ENCODE results near the gene TRPM7.

TRPM7 gene

DNA sequence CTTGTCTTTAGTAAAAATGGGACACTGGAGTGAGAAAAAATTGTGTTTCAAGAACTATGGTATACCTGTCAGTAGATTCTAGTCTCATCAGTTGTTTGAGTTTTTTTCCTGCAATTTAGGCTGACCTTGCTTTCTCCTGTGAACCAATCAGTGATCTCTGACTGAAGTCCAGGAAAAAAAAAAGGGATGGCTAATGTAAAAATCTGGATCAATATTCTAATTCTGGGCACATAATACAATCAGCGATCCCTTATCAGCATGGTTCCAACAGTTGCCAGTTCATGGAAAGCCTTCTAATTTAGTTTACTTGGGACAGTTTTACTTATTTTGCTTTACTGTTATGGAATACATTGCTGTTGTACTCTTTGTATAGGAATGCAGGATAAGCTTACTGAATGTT, 17.0 kb downstream of the TRPM7 start:
- H3K4me1 ChIP-seq (ENCODE audit: control insufficient read depth in 2 of 2, insufficient read depth in 2 of 2, low read length in 2 of 2): no peaks in the 10 kb centered on the region
- no peak overlapping the region for H3K4me3 ChIP-seq (ENCODE audit: low read length in 2 of 2)
- no peaks in the 10 kb centered on the region for H3K9me3 ChIP-seq (ENCODE audit: control insufficient read depth in 2 of 2, low read length in 2 of 2)
- no peak overlapping the region for H3K27ac ChIP-seq (ENCODE audit: low read depth in 2 of 2, low read length in 2 of 2)
- H3K36me3 ChIP-seq (ENCODE audit: control insufficient read depth in 2 of 2, insufficient read depth in 2 of 2, low read length in 2 of 2): peaks cover 0 to 11% of the 10 kb centered on the region in 2 donors
- no peaks in the 10 kb centered on the region for H3K27me3 ChIP-seq (ENCODE audit: control insufficient read depth in 2 of 2, insufficient read depth in 2 of 2, low read length in 2 of 2)
- H3K9ac ChIP-seq (ENCODE audit: low read depth in 1 of 2, low read length in 2 of 2): no peak overlapping the region

DNA sequence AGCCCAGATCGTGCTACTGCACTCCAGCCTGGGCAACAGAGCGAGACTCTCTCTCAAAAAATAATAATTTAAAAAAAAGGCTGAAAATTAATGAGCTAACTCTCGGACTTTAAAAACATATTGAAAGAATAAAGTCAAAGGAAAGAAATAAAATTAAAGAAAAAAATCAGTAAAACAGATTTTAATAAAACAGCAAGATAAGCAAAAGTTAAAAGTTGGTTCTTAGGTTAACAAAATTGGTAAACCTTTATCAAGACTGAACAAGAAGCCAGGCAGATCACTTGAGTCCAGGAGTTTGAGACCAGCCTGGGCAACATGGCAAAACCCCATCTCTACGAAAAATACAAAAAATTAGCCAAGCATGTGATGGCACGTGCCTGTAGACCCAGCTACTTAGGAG, 20.7 kb downstream of the TRPM7 start:
- Histone ChIP-seq H3K27me3 (ENCODE audit: control insufficient read depth in 2 of 2, insufficient read depth in 2 of 2, low read length in 2 of 2) (no peaks in the 10 kb centered on the region), H3K9me3 (ENCODE audit: control insufficient read depth in 2 of 2, low read length in 2 of 2) (no peaks in the 10 kb centered on the region), H3K4me1 (ENCODE audit: control insufficient read depth in 2 of 2, insufficient read depth in 2 of 2, low read length in 2 of 2) (no peaks in the 10 kb centered on the region), H3K9ac (ENCODE audit: low read depth in 1 of 2, low read length in 2 of 2) (no peak overlapping the region), H3K4me3 (ENCODE audit: low read length in 2 of 2) (no peak overlapping the region), H3K27ac (ENCODE audit: low read depth in 2 of 2, low read length in 2 of 2) (no peak overlapping the region), H3K36me3 (ENCODE audit: control insufficient read depth in 2 of 2, insufficient read depth in 2 of 2, low read length in 2 of 2) (peaks cover 7 to 9% of the 10 kb centered on the region in 2 donors)

DNA sequence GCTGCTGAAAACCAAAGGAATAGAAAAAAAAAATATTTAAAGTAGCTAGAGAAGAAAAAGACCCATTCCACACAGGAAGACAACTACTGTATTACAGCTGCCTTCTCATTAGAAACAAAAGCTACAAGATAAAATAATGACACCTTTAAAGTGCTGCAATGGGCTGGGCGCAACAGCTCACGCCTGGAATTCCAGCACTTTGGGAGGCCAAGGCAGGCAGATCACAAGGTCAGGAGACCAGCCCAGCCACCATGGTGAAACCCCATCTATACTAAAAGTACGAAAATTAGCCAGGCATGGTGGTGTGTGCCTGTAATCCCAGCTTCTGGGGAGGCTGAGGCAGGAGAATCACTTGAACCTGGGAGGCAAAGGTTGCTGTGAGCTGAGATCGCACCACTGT, 31.0 kb downstream of the TRPM7 start:
- Histone ChIP-seq H3K36me3 (ENCODE audit: control insufficient read depth in 2 of 2, insufficient read depth in 2 of 2, low read length in 2 of 2) (peaks cover 30 to 45% of the 10 kb centered on the region in 2 donors), H3K27ac (ENCODE audit: low read depth in 2 of 2, low read length in 2 of 2) (no peak overlapping the region), H3K9me3 (ENCODE audit: control insufficient read depth in 2 of 2, low read length in 2 of 2) (no peaks in the 10 kb centered on the region), H3K4me3 (ENCODE audit: low read length in 2 of 2) (no peak overlapping the region), H3K4me1 (ENCODE audit: control insufficient read depth in 2 of 2, insufficient read depth in 2 of 2, low read length in 2 of 2) (no peaks in the 10 kb centered on the region), H3K27me3 (ENCODE audit: control insufficient read depth in 2 of 2, insufficient read depth in 2 of 2, low read length in 2 of 2) (no peaks in the 10 kb centered on the region), H3K9ac (ENCODE audit: low read depth in 1 of 2, low read length in 2 of 2) (no peak overlapping the region)

DNA sequence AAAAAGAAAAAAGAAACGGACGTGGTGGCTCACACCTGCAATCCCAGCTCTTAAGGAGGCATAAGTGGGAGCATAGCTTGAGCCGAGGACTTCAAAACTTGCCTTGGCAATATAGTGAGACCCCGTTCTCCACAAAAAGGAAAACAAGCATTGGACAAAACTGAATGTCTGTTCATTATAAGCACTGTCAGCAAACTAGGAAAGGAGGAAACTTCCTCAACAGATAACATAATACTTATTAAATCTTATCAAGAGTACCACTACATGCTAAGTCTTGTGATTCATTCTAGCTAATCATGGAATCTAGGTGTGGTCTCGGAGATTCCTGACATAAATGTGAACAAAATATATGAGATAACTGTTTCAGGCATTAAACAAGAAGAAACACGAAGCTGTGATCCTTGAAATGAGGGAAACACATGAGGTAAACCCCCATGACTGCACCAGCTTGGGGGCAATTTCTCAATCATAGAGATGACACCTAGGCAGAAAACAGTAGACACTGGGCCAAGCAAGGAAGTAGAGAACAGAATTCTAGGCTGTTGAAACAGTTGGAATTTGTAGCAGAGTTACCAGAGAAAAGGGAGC, 33.3 kb downstream of the TRPM7 start:
- no peaks in the 10 kb centered on the region for H3K4me1 ChIP-seq (ENCODE audit: control insufficient read depth in 2 of 2, insufficient read depth in 2 of 2, low read length in 2 of 2)
- H3K9me3 ChIP-seq (ENCODE audit: control insufficient read depth in 2 of 2, low read length in 2 of 2): no peaks in the 10 kb centered on the region
- H3K27me3 ChIP-seq (ENCODE audit: control insufficient read depth in 2 of 2, insufficient read depth in 2 of 2, low read length in 2 of 2): no peaks in the 10 kb centered on the region
- H3K4me3 ChIP-seq (ENCODE audit: low read length in 2 of 2): no peak overlapping the region
- no peak overlapping the region for H3K27ac ChIP-seq (ENCODE audit: low read depth in 2 of 2, low read length in 2 of 2)
- no peak overlapping the region for H3K9ac ChIP-seq (ENCODE audit: low read depth in 1 of 2, low read length in 2 of 2)
- H3K36me3 ChIP-seq (ENCODE audit: control insufficient read depth in 2 of 2, insufficient read depth in 2 of 2, low read length in 2 of 2): peaks cover 43 to 56% of the 10 kb centered on the region in 2 donors

DNA sequence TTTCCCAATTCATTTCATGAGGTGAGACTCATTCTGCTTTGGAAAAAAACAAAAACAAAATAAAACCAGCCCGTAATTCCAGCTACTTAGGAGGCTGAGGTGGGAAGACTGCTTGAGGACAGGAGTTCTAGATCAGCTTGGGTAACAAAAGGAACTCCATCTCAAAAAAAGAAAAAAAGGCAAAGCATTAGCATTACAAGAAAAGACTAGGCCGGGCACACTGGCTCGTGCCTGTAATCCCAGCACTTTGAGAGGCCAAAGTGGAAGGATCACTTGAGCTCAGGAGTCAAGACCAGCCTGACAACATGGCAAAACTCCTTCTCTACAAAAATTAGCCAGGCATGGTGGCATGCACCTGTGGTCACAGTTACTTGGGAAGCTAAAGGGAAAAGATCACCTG, 33.9 kb downstream of the TRPM7 start:
- H3K36me3 ChIP-seq (ENCODE audit: control insufficient read depth in 2 of 2, insufficient read depth in 2 of 2, low read length in 2 of 2): peaks cover 47 to 58% of the 10 kb centered on the region in 2 donors
- H3K4me1 ChIP-seq (ENCODE audit: control insufficient read depth in 2 of 2, insufficient read depth in 2 of 2, low read length in 2 of 2): no peaks in the 10 kb centered on the region
- H3K27me3 ChIP-seq (ENCODE audit: control insufficient read depth in 2 of 2, insufficient read depth in 2 of 2, low read length in 2 of 2): no peaks in the 10 kb centered on the region
- H3K4me3 ChIP-seq (ENCODE audit: low read length in 2 of 2): no peak overlapping the region
- no peak overlapping the region for H3K9ac ChIP-seq (ENCODE audit: low read depth in 1 of 2, low read length in 2 of 2)
- no peaks in the 10 kb centered on the region for H3K9me3 ChIP-seq (ENCODE audit: control insufficient read depth in 2 of 2, low read length in 2 of 2)
- no peak overlapping the region for H3K27ac ChIP-seq (ENCODE audit: low read depth in 2 of 2, low read length in 2 of 2)

DNA sequence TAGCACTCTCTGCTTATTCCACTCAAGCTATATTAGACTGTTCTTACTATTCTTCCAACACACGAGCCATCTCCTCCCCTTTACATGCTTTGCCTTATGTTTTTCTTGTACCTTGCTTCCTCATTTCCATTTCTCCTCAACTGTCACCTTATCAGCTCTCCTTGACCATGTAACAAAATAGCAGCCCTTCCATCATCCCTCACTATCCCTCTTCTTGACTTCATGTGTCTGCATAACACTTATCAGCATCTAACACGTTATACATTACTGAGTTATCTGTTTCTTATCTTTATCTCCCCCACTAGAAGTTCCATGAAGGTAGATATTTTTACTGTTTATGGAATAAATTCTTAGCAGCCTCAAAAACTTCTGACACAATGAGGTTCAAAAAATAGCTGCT, 45.3 kb downstream of the TRPM7 start:
- Histone ChIP-seq H3K9me3 (ENCODE audit: control insufficient read depth in 2 of 2, low read length in 2 of 2) (no peaks in the 10 kb centered on the region), H3K4me1 (ENCODE audit: control insufficient read depth in 2 of 2, insufficient read depth in 2 of 2, low read length in 2 of 2) (no peaks in the 10 kb centered on the region), H3K27ac (ENCODE audit: low read depth in 2 of 2, low read length in 2 of 2) (no peak overlapping the region), H3K36me3 (ENCODE audit: control insufficient read depth in 2 of 2, insufficient read depth in 2 of 2, low read length in 2 of 2) (peaks cover 32 to 38% of the 10 kb centered on the region in 2 donors), H3K27me3 (ENCODE audit: control insufficient read depth in 2 of 2, insufficient read depth in 2 of 2, low read length in 2 of 2) (no peaks in the 10 kb centered on the region), H3K4me3 (ENCODE audit: low read length in 2 of 2) (no peak overlapping the region), H3K9ac (ENCODE audit: low read depth in 1 of 2, low read length in 2 of 2) (no peak overlapping the region)

DNA sequence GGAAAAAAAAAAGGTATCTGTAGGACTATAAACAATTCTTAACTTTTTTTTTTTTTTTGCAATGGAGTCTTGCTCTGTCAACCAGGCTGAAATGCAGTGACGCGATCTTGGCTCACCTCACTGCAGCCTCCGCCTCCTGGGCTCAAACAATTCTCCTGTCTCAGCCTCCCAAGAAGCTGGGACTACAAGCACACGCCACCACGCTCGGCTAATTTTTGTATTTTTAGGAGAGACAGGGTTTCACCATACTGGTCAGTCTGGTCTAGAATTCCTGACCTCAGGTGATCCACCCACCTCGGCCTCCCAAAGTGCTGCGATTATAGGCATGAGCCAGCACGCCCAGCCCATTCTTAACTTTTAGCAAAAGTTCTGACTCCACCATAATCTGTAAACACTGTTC, 50.5 kb downstream of the TRPM7 start:
- Histone ChIP-seq H3K36me3 (ENCODE audit: control insufficient read depth in 2 of 2, insufficient read depth in 2 of 2, low read length in 2 of 2) (peaks cover 41 to 51% of the 10 kb centered on the region in 2 donors), H3K27ac (ENCODE audit: low read depth in 2 of 2, low read length in 2 of 2) (no peak overlapping the region), H3K27me3 (ENCODE audit: control insufficient read depth in 2 of 2, insufficient read depth in 2 of 2, low read length in 2 of 2) (no peaks in the 10 kb centered on the region), H3K4me1 (ENCODE audit: control insufficient read depth in 2 of 2, insufficient read depth in 2 of 2, low read length in 2 of 2) (no peaks in the 10 kb centered on the region), H3K9ac (ENCODE audit: low read depth in 1 of 2, low read length in 2 of 2) (no peak overlapping the region), H3K9me3 (ENCODE audit: control insufficient read depth in 2 of 2, low read length in 2 of 2) (no peaks in the 10 kb centered on the region), H3K4me3 (ENCODE audit: low read length in 2 of 2) (no peak overlapping the region)

DNA sequence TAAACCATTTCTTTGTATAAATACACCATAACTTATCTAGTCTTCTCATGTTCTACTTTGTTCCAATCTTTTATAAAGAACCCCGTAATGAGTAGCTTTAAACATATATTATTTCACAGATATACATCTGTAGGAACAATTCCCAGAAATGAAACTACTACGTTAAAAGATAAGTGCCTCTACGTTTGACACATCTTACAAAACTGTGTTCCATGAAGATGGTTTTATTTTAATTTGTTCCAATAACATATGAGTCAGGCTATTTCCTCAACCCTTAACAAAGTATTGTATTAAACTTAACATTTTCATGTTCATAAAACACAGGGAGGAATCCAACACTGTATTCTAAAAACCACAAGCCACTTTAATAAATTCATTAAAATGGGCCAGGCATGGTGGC, 52.9 kb downstream of the TRPM7 start:
- Histone ChIP-seq H3K4me1 (ENCODE audit: control insufficient read depth in 2 of 2, insufficient read depth in 2 of 2, low read length in 2 of 2) (no peaks in the 10 kb centered on the region), H3K27me3 (ENCODE audit: control insufficient read depth in 2 of 2, insufficient read depth in 2 of 2, low read length in 2 of 2) (no peaks in the 10 kb centered on the region), H3K9ac (ENCODE audit: low read depth in 1 of 2, low read length in 2 of 2) (no peak overlapping the region), H3K27ac (ENCODE audit: low read depth in 2 of 2, low read length in 2 of 2) (no peak overlapping the region), H3K9me3 (ENCODE audit: control insufficient read depth in 2 of 2, low read length in 2 of 2) (no peaks in the 10 kb centered on the region), H3K4me3 (ENCODE audit: low read length in 2 of 2) (no peak overlapping the region), H3K36me3 (ENCODE audit: control insufficient read depth in 2 of 2, insufficient read depth in 2 of 2, low read length in 2 of 2) (peaks cover 50 to 59% of the 10 kb centered on the region in 2 donors)

DNA sequence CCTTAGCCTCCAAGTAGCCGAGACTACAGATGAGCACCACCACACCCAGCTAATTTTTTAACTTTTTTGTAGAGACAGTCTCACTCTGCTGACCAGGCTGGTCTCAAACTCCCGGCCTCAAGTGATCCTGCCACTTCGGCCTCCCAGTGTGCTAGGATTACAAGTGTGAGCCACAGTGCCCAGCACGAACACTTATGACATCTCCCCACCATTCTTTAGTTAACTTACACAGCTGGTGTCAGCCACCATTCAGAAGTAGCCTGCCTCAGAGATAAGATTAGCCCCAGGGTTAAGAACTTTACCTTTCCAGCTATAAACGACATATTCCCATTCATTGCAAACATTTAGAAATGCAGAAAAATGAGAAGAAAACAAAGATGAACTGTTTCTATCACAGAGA, 58.2 kb downstream of the TRPM7 start:
- Histone ChIP-seq H3K9ac (ENCODE audit: low read depth in 1 of 2, low read length in 2 of 2) (no peak overlapping the region), H3K4me1 (ENCODE audit: control insufficient read depth in 2 of 2, insufficient read depth in 2 of 2, low read length in 2 of 2) (no peaks in the 10 kb centered on the region), H3K4me3 (ENCODE audit: low read length in 2 of 2) (no peak overlapping the region), H3K9me3 (ENCODE audit: control insufficient read depth in 2 of 2, low read length in 2 of 2) (no peaks in the 10 kb centered on the region), H3K27me3 (ENCODE audit: control insufficient read depth in 2 of 2, insufficient read depth in 2 of 2, low read length in 2 of 2) (no peaks in the 10 kb centered on the region), H3K36me3 (ENCODE audit: control insufficient read depth in 2 of 2, insufficient read depth in 2 of 2, low read length in 2 of 2) (peaks cover 47 to 58% of the 10 kb centered on the region in 2 donors), H3K27ac (ENCODE audit: low read depth in 2 of 2, low read length in 2 of 2) (no peak overlapping the region)

DNA sequence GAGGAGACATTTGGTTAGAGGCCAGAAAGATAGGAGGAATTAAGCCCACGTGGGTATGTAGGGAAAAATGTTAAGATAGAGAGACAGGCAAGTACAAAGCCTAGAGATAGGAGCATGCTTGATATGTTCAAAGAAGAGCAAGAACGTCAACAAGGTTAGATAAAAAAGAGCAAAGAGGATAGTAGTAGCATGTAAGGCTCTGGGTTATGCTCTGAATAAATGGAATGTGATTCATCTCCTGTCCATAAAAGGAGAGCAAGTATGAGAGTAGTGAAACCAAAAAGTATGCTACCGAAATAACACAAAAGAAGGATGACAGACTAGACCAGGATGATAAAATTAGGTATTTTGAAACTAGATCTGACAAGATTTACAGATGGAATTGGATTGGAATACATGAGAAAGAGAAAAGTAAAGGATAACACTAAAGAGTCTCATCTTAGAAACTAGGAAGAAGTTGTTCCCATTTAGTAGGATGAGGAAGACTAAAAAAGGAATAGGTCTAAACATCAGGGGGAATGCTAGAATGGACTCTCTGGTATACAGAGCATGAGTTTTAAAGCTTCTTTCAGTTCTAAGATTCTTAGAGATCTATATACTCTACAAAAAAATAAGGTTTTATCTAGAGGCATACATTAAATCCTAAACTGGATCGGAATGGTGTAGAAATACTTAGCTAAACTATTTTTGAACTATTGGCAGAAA, 59.1 kb downstream of the TRPM7 start:
- no peaks in the 10 kb centered on the region for H3K27me3 ChIP-seq (ENCODE audit: control insufficient read depth in 2 of 2, insufficient read depth in 2 of 2, low read length in 2 of 2)
- H3K36me3 ChIP-seq (ENCODE audit: control insufficient read depth in 2 of 2, insufficient read depth in 2 of 2, low read length in 2 of 2): peaks cover 39 to 49% of the 10 kb centered on the region in 2 donors
- H3K27ac ChIP-seq (ENCODE audit: low read depth in 2 of 2, low read length in 2 of 2): no peak overlapping the region
- H3K9ac ChIP-seq (ENCODE audit: low read depth in 1 of 2, low read length in 2 of 2): no peak overlapping the region
- no peak overlapping the region for H3K4me3 ChIP-seq (ENCODE audit: low read length in 2 of 2)
- no peaks in the 10 kb centered on the region for H3K4me1 ChIP-seq (ENCODE audit: control insufficient read depth in 2 of 2, insufficient read depth in 2 of 2, low read length in 2 of 2)
- no peaks in the 10 kb centered on the region for H3K9me3 ChIP-seq (ENCODE audit: control insufficient read depth in 2 of 2, low read length in 2 of 2)

Measured in mucosa of rectum (tissue), 2 donors.